Cardiac fibroblast (primary cell): ENCODE results near the gene NFATC1.

Source experiments
- DNase-seq, 2 donors: peaks; one replicate each; pipeline versions ENCODE4 v3.0.0 to v3.0.0-alpha.2; 2010; ENCODE audit warnings: low read depth in 2 of 2
- H3K4me3 ChIP-seq, 2 donors: replicated peaks in 1 of 2; 1 replicate in 1 of 2; 2 replicates in 1 of 2; pipeline ENCODE4 v1.5.1; 2011; ENCODE audit warnings: low read depth in 2 of 2, low read length in 2 of 2, mild to moderate bottlenecking in 2 of 2, moderate library complexity in 1 of 2
- TF ChIP-seq, protein P1 (sequence below): IDR thresholded peaks from one replicate; pipeline ENCODE4 v1.5.1; 2011; ENCODE audit warnings: low read depth, mild to moderate bottlenecking, low read length, inconsistent platforms

The NFATC1 gene

DNA sequence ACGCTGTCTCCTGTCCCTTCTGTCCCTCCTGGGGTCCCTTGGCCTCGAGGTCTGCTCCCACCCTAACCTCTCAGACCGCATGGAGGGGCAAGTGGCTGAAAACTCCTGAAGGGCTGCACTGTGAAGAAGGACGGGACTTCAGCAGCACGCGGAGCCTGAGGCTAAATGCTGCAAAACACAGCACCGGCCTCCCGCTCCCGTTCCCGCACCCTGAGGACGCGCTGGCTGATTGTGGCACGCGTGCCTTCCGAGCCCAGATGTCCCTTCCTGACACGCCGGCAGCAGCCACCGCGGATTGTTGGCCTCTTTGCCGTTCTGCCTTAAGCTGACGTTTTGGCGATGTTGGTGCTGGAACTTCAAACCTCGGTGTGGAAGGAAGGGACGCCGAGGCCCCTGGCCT lies 158.0 kb downstream of the NFATC1 start:
- DNase-seq = no peak
- H3K4me3 ChIP-seq = no peak overlapping the region
- TF ChIP-seq, protein P1, sequence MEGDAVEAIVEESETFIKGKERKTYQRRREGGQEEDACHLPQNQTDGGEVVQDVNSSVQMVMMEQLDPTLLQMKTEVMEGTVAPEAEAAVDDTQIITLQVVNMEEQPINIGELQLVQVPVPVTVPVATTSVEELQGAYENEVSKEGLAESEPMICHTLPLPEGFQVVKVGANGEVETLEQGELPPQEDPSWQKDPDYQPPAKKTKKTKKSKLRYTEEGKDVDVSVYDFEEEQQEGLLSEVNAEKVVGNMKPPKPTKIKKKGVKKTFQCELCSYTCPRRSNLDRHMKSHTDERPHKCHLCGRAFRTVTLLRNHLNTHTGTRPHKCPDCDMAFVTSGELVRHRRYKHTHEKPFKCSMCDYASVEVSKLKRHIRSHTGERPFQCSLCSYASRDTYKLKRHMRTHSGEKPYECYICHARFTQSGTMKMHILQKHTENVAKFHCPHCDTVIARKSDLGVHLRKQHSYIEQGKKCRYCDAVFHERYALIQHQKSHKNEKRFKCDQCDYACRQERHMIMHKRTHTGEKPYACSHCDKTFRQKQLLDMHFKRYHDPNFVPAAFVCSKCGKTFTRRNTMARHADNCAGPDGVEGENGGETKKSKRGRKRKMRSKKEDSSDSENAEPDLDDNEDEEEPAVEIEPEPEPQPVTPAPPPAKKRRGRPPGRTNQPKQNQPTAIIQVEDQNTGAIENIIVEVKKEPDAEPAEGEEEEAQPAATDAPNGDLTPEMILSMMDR = no peak

DNA sequence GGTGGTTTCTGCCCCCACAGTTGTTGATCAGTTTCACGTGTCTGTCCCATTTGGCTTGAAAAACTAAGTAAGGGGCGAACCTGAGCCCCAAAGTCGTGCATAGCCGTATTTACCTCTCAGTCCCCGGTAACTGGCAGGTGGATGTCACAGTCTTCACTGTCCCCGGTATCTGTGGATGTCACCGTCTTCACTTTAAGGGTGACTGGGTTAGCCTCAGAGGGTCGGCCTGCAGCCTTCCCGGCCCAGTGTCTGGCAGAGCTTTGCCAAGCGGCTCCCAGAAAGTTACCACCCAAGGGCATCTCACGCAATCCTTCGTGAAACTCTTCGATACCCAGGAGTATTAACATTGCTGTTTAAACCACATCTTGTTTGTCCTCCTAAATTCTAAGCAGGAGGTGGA lies 158.6 kb downstream of the NFATC1 start:
- no peak overlapping the region for H3K4me3 ChIP-seq
- DNase-seq = no peak
- TF ChIP-seq, protein P1 = no peak

DNA sequence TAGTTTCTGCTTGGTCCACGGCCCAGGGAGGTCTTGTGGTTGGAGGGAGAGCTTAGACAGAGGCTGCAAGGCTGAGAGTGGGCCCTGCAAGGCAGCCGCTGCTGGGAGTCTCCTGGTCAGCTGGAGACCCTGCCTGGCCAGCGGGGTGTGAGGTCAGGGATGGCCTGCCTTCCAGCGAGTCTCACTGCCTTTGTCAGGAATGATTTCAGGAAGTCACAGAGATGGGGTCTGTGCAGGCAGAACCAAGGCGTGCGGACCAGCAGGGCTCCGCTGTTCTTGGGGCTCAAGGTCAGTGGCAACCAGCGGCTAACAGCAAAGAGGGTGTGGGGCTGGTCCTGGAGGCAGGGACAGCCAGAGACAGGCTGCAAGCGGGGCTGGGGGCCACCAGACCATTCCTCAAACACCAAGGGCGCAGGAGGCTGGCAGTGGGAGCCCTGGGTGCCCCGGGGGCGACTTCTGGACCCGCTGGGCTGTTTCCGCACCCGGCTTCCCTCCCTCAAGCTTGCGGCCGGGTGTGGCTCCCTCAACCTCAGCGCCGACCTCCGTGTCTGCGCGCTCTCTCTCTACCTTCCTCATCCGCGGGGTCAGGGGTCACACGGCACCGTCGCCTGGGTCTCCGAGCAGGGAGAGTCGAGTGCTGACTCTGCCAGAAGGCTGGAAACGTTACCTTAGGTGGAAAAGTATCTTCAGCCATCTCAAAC lies 159.4 kb downstream of the NFATC1 start:
- no peak for DNase-seq
- TF ChIP-seq, protein P1 = no peak
- no peak overlapping the region for H3K4me3 ChIP-seq

DNA sequence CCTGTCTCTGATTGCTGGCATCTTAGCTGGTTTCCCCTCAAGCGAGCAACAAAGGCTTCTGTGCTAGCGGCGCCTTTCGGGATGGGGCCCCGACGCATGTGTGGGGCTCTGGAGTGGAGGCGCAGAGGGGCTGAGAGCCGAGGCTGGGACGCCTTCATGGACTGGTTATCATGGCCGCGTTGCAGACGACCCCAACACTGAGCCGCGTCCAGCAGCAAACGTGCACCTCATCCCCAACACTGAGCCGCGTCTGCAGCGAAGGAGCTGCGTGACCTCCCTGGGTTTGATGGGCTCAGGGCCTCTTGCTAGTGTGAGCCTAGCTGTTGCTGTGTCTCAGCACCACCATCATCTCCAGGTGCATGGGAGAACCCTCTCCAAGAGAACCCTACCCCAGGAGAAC lies 160.2 kb downstream of the NFATC1 start:
- no peak overlapping the region for H3K4me3 ChIP-seq
- TF ChIP-seq, protein P1 = no peak
- DNase-seq = no peak

DNA sequence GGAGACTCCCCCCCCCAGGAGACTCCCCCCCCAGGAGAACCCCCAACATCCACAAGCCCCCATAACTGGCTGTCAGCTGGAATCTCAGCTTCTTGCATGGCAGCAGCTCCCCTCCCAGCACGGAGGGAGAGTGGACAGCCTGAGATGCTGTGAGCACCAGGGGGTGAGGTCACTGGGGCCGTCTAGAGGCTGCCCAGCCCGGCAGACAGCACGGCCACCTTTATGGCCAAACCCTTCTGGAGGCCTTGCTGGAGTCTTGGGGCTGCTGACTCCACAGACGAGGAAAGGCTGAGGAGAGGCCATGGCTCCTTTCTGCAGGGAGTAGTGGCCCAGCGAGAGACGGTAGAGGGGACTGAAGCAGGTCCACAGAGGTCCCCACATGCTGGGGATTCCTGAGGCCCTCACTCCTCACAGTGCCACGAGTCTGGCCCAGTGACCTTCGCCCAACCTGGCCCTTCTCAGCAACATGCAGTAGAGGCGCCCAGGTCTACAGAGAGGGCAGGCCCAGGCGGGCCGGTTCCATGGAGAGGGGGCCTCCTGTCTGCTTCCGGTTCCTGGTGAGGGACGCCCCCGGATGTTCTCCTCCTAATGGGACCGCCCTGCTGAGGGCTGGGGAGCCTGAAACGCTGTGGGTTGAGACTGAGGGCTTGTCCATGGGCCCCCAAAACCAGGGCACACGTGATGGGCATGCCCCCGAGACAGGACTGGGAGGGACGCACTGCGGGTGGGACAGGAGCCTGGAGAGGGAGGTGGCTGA lies 161.3 kb downstream of the NFATC1 start:
- H3K4me3 ChIP-seq = no peak overlapping the region
- TF ChIP-seq, protein P1 = no peak
- DNase-seq = no peak

DNA sequence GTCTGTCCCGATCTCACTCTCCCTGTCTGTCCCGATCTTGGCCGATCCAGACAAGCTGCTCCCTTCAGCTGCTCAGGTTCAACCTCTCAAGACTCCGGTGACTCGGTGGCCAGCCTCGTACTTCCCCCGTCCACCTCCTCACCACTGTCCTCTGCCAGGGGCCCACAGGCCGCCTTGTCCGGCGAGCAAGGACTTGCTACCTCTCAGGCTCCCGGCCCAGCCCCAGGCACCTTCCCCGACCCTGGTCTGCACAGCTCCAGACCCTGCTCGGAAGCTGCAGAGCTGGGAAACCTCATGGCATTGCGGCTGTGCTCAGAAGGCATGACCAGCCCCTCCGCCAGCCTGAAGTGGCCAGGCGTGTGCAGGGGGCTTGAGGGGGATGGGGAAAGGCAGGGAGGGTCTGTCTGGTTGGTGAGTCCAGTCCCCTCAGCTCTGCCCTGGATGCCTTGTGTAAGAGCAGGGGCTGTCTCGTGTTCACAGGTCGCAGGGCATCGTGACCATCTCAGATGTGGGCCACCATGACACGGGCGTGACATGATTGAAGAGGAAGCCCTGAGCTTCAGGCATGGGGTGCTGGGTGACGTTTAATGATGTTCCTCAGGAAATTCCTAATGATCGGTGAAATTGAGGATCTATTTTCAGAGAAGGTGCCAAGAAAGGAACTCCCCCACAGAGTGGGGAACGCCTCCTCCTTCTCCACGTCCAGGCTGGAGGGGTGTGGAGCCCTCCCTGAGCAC lies 162.6 kb downstream of the NFATC1 start:
- TF ChIP-seq, protein P1 = no peak
- no peak for DNase-seq
- H3K4me3 ChIP-seq = no peak overlapping the region
